Natural killer cell (primary cell): Measurements from ENCODE around the gene TUBB. TPM values are rescaled to one million over a fixed set of nuclear protein-coding genes. Genes with fewer than 3 reads are reported as not detected.
"Not testable (repeated sequence)": the region's sequence is repeated elsewhere in the genome, so short reads cannot be mapped to it uniquely, and the experiment has no call there.

Experiments
- ATAC-seq, 3 donors: fragments of 150-1000 bp in 2 of 3; fragments of 200-7000 bp in 1 of 3; cut with Tn5 transposase; 1 replicate in 1 of 3; 2 replicates in 2 of 3; pipeline ENCODE4 v1.10.0; 2021; ENCODE audit warnings: mild to moderate bottlenecking in 2 of 3, moderate library complexity in 2 of 3
- DNase-seq, 2 donors: peaks; one replicate each; pipeline versions ENCODE4 v3.0.0 to v3.0.0-alpha.2; 2013 to 2021; ENCODE audit warnings: mixed read lengths in 1 of 2
- H3K27ac ChIP-seq: one replicate; pipeline ENCODE4 v1.5.1; 2013; ENCODE audit warnings: mild to moderate bottlenecking, low read length
- H3K27me3 ChIP-seq: one replicate; pipeline ENCODE4 v1.6.1; 2013; ENCODE audit warnings: low read length; ENCODE audit not compliant: control insufficient read depth, insufficient read depth
- H3K36me3 ChIP-seq: one replicate; pipeline ENCODE4 v1.6.1; 2013; ENCODE audit warnings: low read length; ENCODE audit not compliant: control insufficient read depth, insufficient read depth
- H3K4me1 ChIP-seq: one replicate; pipeline ENCODE4 v1.6.1; 2013; ENCODE audit warnings: low read length; ENCODE audit not compliant: control insufficient read depth, insufficient read depth
- H3K4me3 ChIP-seq: one replicate; pipeline ENCODE4 v1.5.1; 2013; ENCODE audit warnings: low read length
- H3K9me3 ChIP-seq: one replicate; pipeline ENCODE4 v1.6.1; 2013; ENCODE audit warnings: low read length; ENCODE audit not compliant: control insufficient read depth, insufficient read depth
- H3K27ac Mint-ChIP-seq, 2 donors: one replicate each; pipeline ENCODE4 v1.8.0; 2022; ENCODE audit warnings: mild to moderate bottlenecking in 2 of 2, mixed read lengths in 2 of 2, moderate library complexity in 1 of 2
- H3K27me3 Mint-ChIP-seq, 2 donors: one replicate each; pipeline ENCODE4 v1.8.0; 2022; ENCODE audit warnings: low read depth in 2 of 2, mixed read lengths in 2 of 2
- H3K36me3 Mint-ChIP-seq: one replicate; pipeline ENCODE4 v1.8.0; 2022; ENCODE audit warnings: mixed read lengths
- H3K4me1 Mint-ChIP-seq, 2 donors: one replicate each; pipeline ENCODE4 v1.8.0; 2022; ENCODE audit warnings: mixed read lengths in 2 of 2
- H3K4me3 Mint-ChIP-seq: one replicate; pipeline ENCODE4 v1.8.0; 2022; ENCODE audit warnings: mild to moderate bottlenecking, moderate library complexity, mixed read lengths
- H3K9me3 Mint-ChIP-seq, 2 donors: one replicate each; pipeline ENCODE4 v1.8.0; 2022; ENCODE audit warnings: mixed read lengths in 2 of 2
- CTCF ChIP-seq: fragments of 200-600 bp; IDR thresholded peaks from one replicate; pipeline ENCODE4 v1.8.0; 2022; ENCODE audit warnings: antibody characterized with exemption
- WGBS: methylation state at CpG from one replicate; pipeline ENCODE4 v1.1.7; 2013; ENCODE audit warnings: missing lambda C conversion rate; ENCODE audit not compliant: insufficient coverage; 5-methylcytosine and 5-hydroxymethylcytosine counted together
- intact Hi-C: fragments of 100-400 bp; cut with micrococcal nuclease; formaldehyde crosslinking; loops from one replicate; pipeline ENCODE4 v1.14.2; 2022
- total RNA-seq, 4 donors: library from RNA; stranded (reverse); fragments of 120-200 nt in 1 of 4; gene quantifications; one replicate each; pipeline versions ENCODE4 v1.2.3 to v1.2.4, GENCODE V29; 2013 to 2022

TUBB gene
- total RNA-seq, 3 donors from 2014 or later (not counting 1 experiment from before 2014, with no cell fraction given), result 121 to 168 (median 127) TPM

GRCh38 chr6:30763155-30763617 is 43.0 kb downstream of the TUBB start:
- H3K9me3 Mint-ChIP-seq, result no peaks in the 10 kb centered on the region
- peak overlapping the region in 1 of 2 donors; percentile 4 for H3K27ac Mint-ChIP-seq

GRCh38 chr6:30763618-30764489 is 43.7 kb downstream of the TUBB start:
- Histone ChIP-seq H3K4me3 (no peak overlapping the region), H3K4me1 (peaks cover 4% of the 10 kb centered on the region), H3K36me3 (no peaks in the 10 kb centered on the region), H3K27ac (no peak overlapping the region), H3K27me3 (no peaks in the 10 kb centered on the region), H3K9me3 (no peaks in the 10 kb centered on the region)
- intact Hi-C loops, result no loop called here
- 46% methylated on average over 8 of the region's 8 CpGs for WGBS
- ATAC-seq (no peak), DNase-seq (no peak)
- Mint-ChIP-seq H3K27ac (peak overlapping the region in 1 of 2 donors; percentile 4), H3K4me3 (no peak overlapping the region), H3K36me3 (no peaks in the 10 kb centered on the region), H3K4me1 (peaks cover 16 to 21% of the 10 kb centered on the region in 2 donors), H3K27me3 (peaks cover 10 to 19% of the 10 kb centered on the region in 2 donors), H3K9me3 (no peaks in the 10 kb centered on the region)
- TF ChIP-seq CTCF, result no peak

More at GRCh38 chr6:30763155-30763617, 43.0 kb downstream of the TUBB start:
- Histone ChIP-seq H3K27ac (no peak overlapping the region), H3K9me3 (no peaks in the 10 kb centered on the region), H3K36me3 (no peaks in the 10 kb centered on the region), H3K27me3 (no peaks in the 10 kb centered on the region), H3K4me1 (no peaks in the 10 kb centered on the region), H3K4me3 (no peak overlapping the region)
- intact Hi-C loops, result no loop called here
- DNase-seq, result no peak
- Mint-ChIP-seq H3K27me3 (peaks cover 10 to 19% of the 10 kb centered on the region in 2 donors), H3K36me3 (no peaks in the 10 kb centered on the region), H3K4me3 (no peak overlapping the region), H3K4me1 (peaks cover 10 to 14% of the 10 kb centered on the region in 2 donors)
- 100% methylated on average over 1 of the region's 1 CpG for WGBS
- ATAC-seq, result no peak
- TF ChIP-seq CTCF, result no peak

GRCh38 chr6:30764490-30765043 is 44.4 kb downstream of the TUBB start:
- intact Hi-C loops, H3K36me3 ChIP-seq, H3K27ac ChIP-seq, H3K9me3 Mint-ChIP-seq, H3K36me3 Mint-ChIP-seq, H3K4me3 ChIP-seq, H3K27me3 ChIP-seq, DNase-seq, H3K27ac Mint-ChIP-seq, H3K9me3 ChIP-seq, ATAC-seq, H3K4me3 Mint-ChIP-seq: not testable (repeated sequence)
- Mint-ChIP-seq H3K4me1 (peaks cover 23 to 28% of the 10 kb centered on the region in 2 donors), H3K27me3 (peaks cover 10 to 19% of the 10 kb centered on the region in 2 donors)
- WGBS, result 83% methylated on average over 12 of the region's 13 CpGs
- H3K4me1 ChIP-seq, result peaks cover 11% of the 10 kb centered on the region

- H3K27me3 Mint-ChIP-seq, result peaks cover 10 to 19% of the 10 kb centered on the region in 2 donors
- H3K4me3 ChIP-seq, H3K9me3 ChIP-seq, H3K27ac ChIP-seq, H3K27ac Mint-ChIP-seq, intact Hi-C loops, H3K4me3 Mint-ChIP-seq, H3K36me3 Mint-ChIP-seq, DNase-seq, H3K9me3 Mint-ChIP-seq, H3K27me3 ChIP-seq, H3K36me3 ChIP-seq, ATAC-seq: not testable (repeated sequence)
- peaks cover 31 to 36% of the 10 kb centered on the region in 2 donors for H3K4me1 Mint-ChIP-seq
- 91% methylated on average over 1 of the region's 1 CpG for WGBS
- peaks cover 15% of the 10 kb centered on the region for H3K4me1 ChIP-seq
These were observed 45.3 kb downstream of the TUBB start for GRCh38 chr6:30765495-30765894.
